Measurements from ENCODE around the gene CTDSPL. TPM values are rescaled to one million over a fixed set of nuclear protein-coding genes. Genes with fewer than 3 reads are reported as not detected.

CTDSPL gene
- total and polyA plus RNA-seq, 10 of the 15 experiments (the other 5 are each of a cell fraction or from before 2014, with no cell fraction given) = 0.05 to 0.51 (median 0.18) TPM; not detected in 6

DNA sequence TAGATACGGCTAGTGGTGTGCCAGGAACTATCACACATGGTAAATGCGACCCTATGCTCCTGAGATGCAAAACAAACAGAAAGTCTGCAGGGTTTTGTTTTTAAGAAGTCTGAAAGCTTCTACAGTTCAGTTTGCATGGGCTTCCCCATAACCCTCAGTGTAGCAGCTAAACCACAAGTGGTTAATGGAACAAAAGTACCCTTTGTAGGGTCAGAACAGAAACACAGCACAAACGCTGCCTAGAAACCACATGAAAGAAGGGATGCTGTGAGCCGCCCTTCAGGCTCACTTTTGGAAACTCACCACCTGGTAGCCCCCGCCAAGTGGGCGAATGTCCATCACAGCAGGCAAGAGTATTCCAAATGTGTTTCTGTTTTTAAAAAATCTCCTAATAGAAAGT is 46.2 kb downstream of the CTDSPL start (continued):
- TF ChIP-seq, protein P1, sequence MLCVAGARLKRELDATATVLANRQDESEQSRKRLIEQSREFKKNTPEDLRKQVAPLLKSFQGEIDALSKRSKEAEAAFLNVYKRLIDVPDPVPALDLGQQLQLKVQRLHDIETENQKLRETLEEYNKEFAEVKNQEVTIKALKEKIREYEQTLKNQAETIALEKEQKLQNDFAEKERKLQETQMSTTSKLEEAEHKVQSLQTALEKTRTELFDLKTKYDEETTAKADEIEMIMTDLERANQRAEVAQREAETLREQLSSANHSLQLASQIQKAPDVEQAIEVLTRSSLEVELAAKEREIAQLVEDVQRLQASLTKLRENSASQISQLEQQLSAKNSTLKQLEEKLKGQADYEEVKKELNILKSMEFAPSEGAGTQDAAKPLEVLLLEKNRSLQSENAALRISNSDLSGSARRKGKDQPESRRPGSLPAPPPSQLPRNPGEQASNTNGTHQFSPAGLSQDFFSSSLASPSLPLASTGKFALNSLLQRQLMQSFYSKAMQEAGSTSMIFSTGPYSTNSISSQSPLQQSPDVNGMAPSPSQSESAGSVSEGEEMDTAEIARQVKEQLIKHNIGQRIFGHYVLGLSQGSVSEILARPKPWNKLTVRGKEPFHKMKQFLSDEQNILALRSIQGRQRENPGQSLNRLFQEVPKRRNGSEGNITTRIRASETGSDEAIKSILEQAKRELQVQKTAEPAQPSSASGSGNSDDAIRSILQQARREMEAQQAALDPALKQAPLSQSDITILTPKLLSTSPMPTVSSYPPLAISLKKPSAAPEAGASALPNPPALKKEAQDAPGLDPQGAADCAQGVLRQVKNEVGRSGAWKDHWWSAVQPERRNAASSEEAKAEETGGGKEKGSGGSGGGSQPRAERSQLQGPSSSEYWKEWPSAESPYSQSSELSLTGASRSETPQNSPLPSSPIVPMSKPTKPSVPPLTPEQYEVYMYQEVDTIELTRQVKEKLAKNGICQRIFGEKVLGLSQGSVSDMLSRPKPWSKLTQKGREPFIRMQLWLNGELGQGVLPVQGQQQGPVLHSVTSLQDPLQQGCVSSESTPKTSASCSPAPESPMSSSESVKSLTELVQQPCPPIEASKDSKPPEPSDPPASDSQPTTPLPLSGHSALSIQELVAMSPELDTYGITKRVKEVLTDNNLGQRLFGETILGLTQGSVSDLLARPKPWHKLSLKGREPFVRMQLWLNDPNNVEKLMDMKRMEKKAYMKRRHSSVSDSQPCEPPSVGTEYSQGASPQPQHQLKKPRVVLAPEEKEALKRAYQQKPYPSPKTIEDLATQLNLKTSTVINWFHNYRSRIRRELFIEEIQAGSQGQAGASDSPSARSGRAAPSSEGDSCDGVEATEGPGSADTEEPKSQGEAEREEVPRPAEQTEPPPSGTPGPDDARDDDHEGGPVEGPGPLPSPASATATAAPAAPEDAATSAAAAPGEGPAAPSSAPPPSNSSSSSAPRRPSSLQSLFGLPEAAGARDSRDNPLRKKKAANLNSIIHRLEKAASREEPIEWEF (IDR thresholded peaks at IDR 0.05; ENCODE audit: insufficient replicate concordance, low read depth, low read length) = no peak
- TF ChIP-seq, protein P2, sequence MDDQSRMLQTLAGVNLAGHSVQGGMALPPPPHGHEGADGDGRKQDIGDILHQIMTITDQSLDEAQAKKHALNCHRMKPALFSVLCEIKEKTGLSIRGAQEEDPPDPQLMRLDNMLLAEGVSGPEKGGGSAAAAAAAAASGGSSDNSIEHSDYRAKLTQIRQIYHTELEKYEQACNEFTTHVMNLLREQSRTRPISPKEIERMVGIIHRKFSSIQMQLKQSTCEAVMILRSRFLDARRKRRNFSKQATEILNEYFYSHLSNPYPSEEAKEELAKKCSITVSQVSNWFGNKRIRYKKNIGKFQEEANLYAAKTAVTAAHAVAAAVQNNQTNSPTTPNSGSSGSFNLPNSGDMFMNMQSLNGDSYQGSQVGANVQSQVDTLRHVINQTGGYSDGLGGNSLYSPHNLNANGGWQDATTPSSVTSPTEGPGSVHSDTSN (IDR thresholded peaks at IDR 0.05; ENCODE audit: insufficient replicate concordance, low read depth, low read length) = peak; percentile 71
- TF ChIP-seq YY1 (IDR thresholded peaks at IDR 0.05; ENCODE audit: low read depth, low read length) (0 out of 2 replicates have a peak, but pooled peaks have one; percentile 21), PML (IDR thresholded peaks at IDR 0.05; ENCODE audit: low read length) (no peak), CBX3 (IDR thresholded peaks at IDR 0.05; ENCODE audit: borderline replicate concordance, low read depth) (no peak), LARP7 (IDR thresholded peaks at IDR 0.05) (no peak), KAT2A (conservative IDR thresholded peaks at IDR 0.05; ENCODE audit: control insufficient read depth, low read depth, low read length) (no peak), POLR2AphosphoS5 (IDR thresholded peaks at IDR 0.05; ENCODE audit: low read length) (no peak), NFYB (IDR thresholded peaks at IDR 0.05; ENCODE audit: insufficient read depth, low read depth, low read length) (no peak), FOXM1 (IDR thresholded peaks at IDR 0.05; ENCODE audit: low read depth, low read length) (peak; percentile 92), IRF3 (IDR thresholded peaks at IDR 0.05) (no peak), HDGF (IDR thresholded peaks at IDR 0.05) (no peak), ATF7 (IDR thresholded peaks at IDR 0.05; ENCODE audit: low read depth) (peak; percentile 79), TAF1 (IDR thresholded peaks at IDR 0.05; ENCODE audit: borderline replicate concordance, low read depth, low read length) (0 out of 2 replicates have a peak, but pooled peaks have one; percentile 29), IKZF2 (IDR thresholded peaks at IDR 0.05) (peak; percentile 96 to 98), POU2F2 (IDR thresholded peaks at IDR 0.05; ENCODE audit: borderline replicate concordance, low read depth, low read length) (peak; percentile 47; the same call in 1 of the 3 replicates), ZNF207 (IDR thresholded peaks at IDR 0.05; ENCODE audit: borderline replicate concordance) (no peak), CHD2 (IDR thresholded peaks at IDR 0.05; ENCODE audit: borderline replicate concordance, low read depth, low read length) (peak; percentile 67; the same call in 1 of the 2 replicates), ZSCAN29 (IDR thresholded peaks at IDR 0.05) (no peak), YBX1 (IDR thresholded peaks at IDR 0.05) (no peak), ZZZ3 (IDR thresholded peaks at IDR 0.05; ENCODE audit: control insufficient read depth, insufficient read length, low read depth) (no peak), NR2F1 (conservative IDR thresholded peaks at IDR 0.05) (peak; percentile 96), SIN3A (IDR thresholded peaks at IDR 0.05; ENCODE audit: low read depth, low read length) (no peak), BCL11A (IDR thresholded peaks at IDR 0.05; ENCODE audit: low read depth, low read length) (peak; percentile 93), PAX8 (IDR thresholded peaks at IDR 0.05) (no peak)
- TF ChIP-seq, protein P3, sequence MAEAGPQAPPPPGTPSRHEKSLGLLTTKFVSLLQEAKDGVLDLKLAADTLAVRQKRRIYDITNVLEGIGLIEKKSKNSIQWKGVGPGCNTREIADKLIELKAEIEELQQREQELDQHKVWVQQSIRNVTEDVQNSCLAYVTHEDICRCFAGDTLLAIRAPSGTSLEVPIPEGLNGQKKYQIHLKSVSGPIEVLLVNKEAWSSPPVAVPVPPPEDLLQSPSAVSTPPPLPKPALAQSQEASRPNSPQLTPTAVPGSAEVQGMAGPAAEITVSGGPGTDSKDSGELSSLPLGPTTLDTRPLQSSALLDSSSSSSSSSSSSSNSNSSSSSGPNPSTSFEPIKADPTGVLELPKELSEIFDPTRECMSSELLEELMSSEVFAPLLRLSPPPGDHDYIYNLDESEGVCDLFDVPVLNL (IDR thresholded peaks at IDR 0.05; ENCODE audit: low read depth, low read length) = no peak

All from GM12878 (cell line).